HepG2 (cell line): Measurements from ENCODE around the gene SPHK2. TPM values are rescaled to one million over a fixed set of nuclear protein-coding genes. Genes with fewer than 3 reads are reported as not detected.

Source experiments
- ATAC-seq: fragments of 200-7000 bp; cut with Tn5 transposase; 3 replicates; pipeline ENCODE4 v1.9.1; 2020; ENCODE audit warnings: mild to moderate bottlenecking, moderate library complexity
- BruUV-seq: library from RNA; stranded (reverse); fragments of 400-500 nt; replicated peaks from 2 replicates; lab custom pipeline; 2021; lab: Mats Ljungman, UMichigan
- CTCF ChIA-PET: fragments of 300-600 bp; formaldehyde crosslinking; extraction: SDS; loops from one replicate; lab custom pipeline; 2021; ENCODE audit warnings: low total read pairs, inconsistent platforms, low intra/inter-chr PET ratio; lab: Yijun Ruan, JAX
- POLR2A ChIA-PET: fragments of 350-600 bp; sonication (Branson Sonifier 250); formaldehyde crosslinking; loops from one replicate; lab custom pipeline; 2020; ENCODE audit warnings: antibody characterized with exemption, inconsistent platforms; lab: Yijun Ruan, JAX
- DNase-seq: peaks from one replicate; pipeline ENCODE4 v3.0.0-alpha.2; 2015; ENCODE audit warnings: low spot score
- FAIRE-seq: peaks from 3 replicates; lab custom pipeline; 2011; peaks lifted over from hg19 to GRCh38; lab: Jason Lieb, UNC
- H2AFZ ChIP-seq: one replicate; pipeline ENCODE4 v1.6.1; 2011; ENCODE audit warnings: low read length, inconsistent platforms
- H3K27ac ChIP-seq: fragments of 300-600 bp; 3 replicates; pipeline ENCODE4 v1.8.0; 2011; ENCODE audit warnings: mixed run types, mild to moderate bottlenecking, mixed read lengths, low read length, inconsistent platforms; ENCODE audit not compliant: insufficient read depth; ENCODE audit errors: extremely low read length
- H3K27me3 ChIP-seq, 2 experiments: fragments of 200-600 bp in 1 of 2; 2 replicates in 1 of 2; 3 replicates in 1 of 2; pipeline versions ENCODE4 v1.6.0 to v1.8.0; 2011; ENCODE audit warnings: low read length in 2 of 2, mild to moderate bottlenecking in 2 of 2, moderate library complexity in 2 of 2, inconsistent platforms in 1 of 2; ENCODE audit not compliant: insufficient read depth in 2 of 2, control insufficient read depth in 1 of 2
- H3K36me3 ChIP-seq, 2 experiments: fragments of 200-600 bp in 1 of 2; replicated peaks in 1 of 2; 2 replicates in 1 of 2; 3 replicates in 1 of 2; pipeline versions ENCODE4 v1.5.1 to v1.8.0; 2011; ENCODE audit warnings: low read length in 2 of 2, inconsistent platforms in 1 of 2; ENCODE audit not compliant: insufficient read depth in 2 of 2, control insufficient read depth in 1 of 2
- H3K4me1 ChIP-seq: 2 replicates; pipeline ENCODE4 v1.5.1; 2012; ENCODE audit warnings: low read length, inconsistent platforms; ENCODE audit not compliant: insufficient read depth
- H3K4me2 ChIP-seq: 2 replicates; pipeline ENCODE4 v1.6.0; 2011; ENCODE audit warnings: low read depth, low read length, inconsistent platforms
- H3K4me3 ChIP-seq, 3 experiments: fragments of 200-600 bp in 1 of 3; sonication (generic), shearing (Covaris generic) in 1 of 3; replicated peaks in 1 of 3; 2 replicates each; pipeline ENCODE4 v1.5.1; 2011 to 2016; ENCODE audit warnings: low read length in 3 of 3, inconsistent platforms in 2 of 3, low read depth in 2 of 3, mild to moderate bottlenecking in 2 of 3, control low read depth in 1 of 3, mixed read lengths in 1 of 3; ENCODE audit not compliant: insufficient read depth in 1 of 3
- H3K79me2 ChIP-seq: one replicate; pipeline ENCODE4 v1.6.1; 2011; ENCODE audit warnings: low read length, inconsistent platforms; ENCODE audit not compliant: insufficient read depth
- H3K9ac ChIP-seq: 2 replicates; pipeline ENCODE4 v1.6.0; 2011; ENCODE audit warnings: mild to moderate bottlenecking, low read depth, low read length, inconsistent platforms; ENCODE audit not compliant: insufficient read depth
- H3K9me3 ChIP-seq: 2 replicates; pipeline ENCODE4 v1.5.1; 2012; ENCODE audit warnings: mild to moderate bottlenecking, low read length
- H4K20me1 ChIP-seq: 2 replicates; pipeline ENCODE4 v1.6.0; 2011; ENCODE audit warnings: inconsistent platforms, mild to moderate bottlenecking, low read length, moderate library complexity; ENCODE audit not compliant: insufficient read depth
- AGO1 ChIP-seq: fragments of 200-400 bp; formaldehyde crosslinking; IDR thresholded peaks from 2 replicates; pipeline ENCODE4 v1.6.1; 2017; ENCODE audit warnings: mild to moderate bottlenecking, low read depth, low read length, moderate library complexity; ENCODE audit not compliant: poor library complexity, severe bottlenecking
- EHMT2 ChIP-seq: fragments of 200-600 bp; sonication (generic); IDR thresholded peaks from 2 replicates; pipeline ENCODE4 v1.7.0; 2017; ENCODE audit warnings: antibody characterized with exemption, low read depth, low read length, borderline replicate concordance
- KLF11 ChIP-seq: IDR thresholded peaks from 2 replicates; pipeline ENCODE4 v1.6.1; 2016; ENCODE audit warnings: missing compliant biosample characterization
- NCOA2 ChIP-seq: sonication (generic); formaldehyde crosslinking; IDR thresholded peaks from 2 replicates; pipeline ENCODE4 v1.8.0; 2022; ENCODE audit warnings: inconsistent platforms
- NR2F6 ChIP-seq, 2 experiments: IDR thresholded peaks; 2 replicates each; pipeline ENCODE4 v1.6.1; 2016; ENCODE audit warnings: antibody characterized with exemption in 1 of 2, mild to moderate bottlenecking in 1 of 2
- RFXAP ChIP-seq: sonication (generic); formaldehyde crosslinking; IDR thresholded peaks from 2 replicates; pipeline ENCODE4 v1.4.0; 2020; ENCODE audit warnings: missing genetic modification reagents, borderline replicate concordance
- SATB2 ChIP-seq: sonication (generic); formaldehyde crosslinking; IDR thresholded peaks from 2 replicates; pipeline ENCODE4 v1.5.0; 2020; ENCODE audit warnings: missing genetic modification reagents
- SMAD9 ChIP-seq: sonication (generic); formaldehyde crosslinking; IDR thresholded peaks from 2 replicates; pipeline ENCODE4 v1.5.1; 2020; ENCODE audit warnings: mild to moderate bottlenecking, missing genetic modification reagents
- TEAD2 ChIP-seq: sonication (generic); formaldehyde crosslinking; IDR thresholded peaks from 2 replicates; pipeline ENCODE4 v1.9.0; 2021; ENCODE audit warnings: missing genetic modification reagents
- TRAFD1 ChIP-seq: sonication (generic); formaldehyde crosslinking; IDR thresholded peaks from 2 replicates; pipeline ENCODE4 v1.5.1; 2020; ENCODE audit warnings: missing genetic modification reagents, mild to moderate bottlenecking, borderline replicate concordance
- YEATS4 ChIP-seq: sonication (generic); formaldehyde crosslinking; IDR thresholded peaks from 2 replicates; pipeline ENCODE4 v1.4.0; 2020; ENCODE audit warnings: missing genetic modification reagents, borderline replicate concordance
- ZNF572 ChIP-seq: sonication (generic); formaldehyde crosslinking; IDR thresholded peaks from 2 replicates; pipeline ENCODE4 v1.5.1; 2020; ENCODE audit warnings: mild to moderate bottlenecking, missing genetic modification reagents
- WGBS: methylation state at CpG from one replicate; pipeline ENCODE4 v1.1.6; 2017; ENCODE audit warnings: low lambda C conversion rate; 5-methylcytosine and 5-hydroxymethylcytosine counted together
- in situ Hi-C: cut with HindIII; loops from 2 replicates; pipeline ENCODE4 v1.10.0; 2017; ENCODE audit warnings: low pct_unique_long_range_greater_than_20kb; ENCODE audit not compliant: extremely low pct_ligation_motif_present
- intact Hi-C: fragments of 100-400 bp; cut with micrococcal nuclease; formaldehyde crosslinking; loops from one replicate; pipeline ENCODE4 v1.10.0; 2022; ENCODE audit not compliant: unreplicated experiment
- polyA plus RNA-seq, 8 experiments: library from polyadenylated mRNA; depleted of rRNA in 3 of 8; stranded (reverse) in 7 of 8; unstranded in 1 of 8; fragments of >200 nt; fragmentation: Illumina TruSeq in 4 of 8; extraction: Trizol in 4 of 8; gene quantifications; 2 replicates each; pipeline versions ENCODE4 v1.2.1 to v1.2.3, GENCODE V29; 2011 to 2016; ENCODE audit warnings: low read depth in 4 of 8, missing spikeins in 1 of 8, mixed read lengths in 1 of 8; ENCODE audit not compliant: insufficient read depth in 1 of 8
- total RNA-seq, 5 experiments: library from RNA; depleted of rRNA; stranded (reverse); fragments of >200 nt; fragmentation: Illumina TruSeq; extraction: Trizol; gene quantifications; 2 replicates each; pipeline ENCODE4 v1.2.3, GENCODE V29; 2016; ENCODE audit warnings: low read depth in 1 of 5
- TF ChIP-seq, protein P1 (sequence below): sonication (generic); formaldehyde crosslinking; IDR thresholded peaks from 2 replicates; pipeline ENCODE4 v1.8.0; 2022; ENCODE audit warnings: missing genetic modification reagents, mild to moderate bottlenecking, moderate library complexity, borderline replicate concordance
- TF ChIP-seq, protein P2 (sequence below): sonication (generic); formaldehyde crosslinking; IDR thresholded peaks from 2 replicates; pipeline ENCODE4 v1.4.0; 2020; ENCODE audit warnings: missing genetic modification reagents

Gene SPHK2
- total and polyA plus RNA-seq, 2 of the 13 experiments (the other 11 are each of a cell fraction or from before 2014, with no cell fraction given) = 2.9 to 14.4 TPM

- TF ChIP-seq TRAFD1 (CRISPR knock-in tag) (no peak), YEATS4 (CRISPR knock-in tag) (no peak)
- TF ChIP-seq, all 625 proteins: peak for 0
Observed at GRCh38 chr19:48674216-48674809, 55.0 kb downstream of the SPHK2 start (continued).

DNA sequence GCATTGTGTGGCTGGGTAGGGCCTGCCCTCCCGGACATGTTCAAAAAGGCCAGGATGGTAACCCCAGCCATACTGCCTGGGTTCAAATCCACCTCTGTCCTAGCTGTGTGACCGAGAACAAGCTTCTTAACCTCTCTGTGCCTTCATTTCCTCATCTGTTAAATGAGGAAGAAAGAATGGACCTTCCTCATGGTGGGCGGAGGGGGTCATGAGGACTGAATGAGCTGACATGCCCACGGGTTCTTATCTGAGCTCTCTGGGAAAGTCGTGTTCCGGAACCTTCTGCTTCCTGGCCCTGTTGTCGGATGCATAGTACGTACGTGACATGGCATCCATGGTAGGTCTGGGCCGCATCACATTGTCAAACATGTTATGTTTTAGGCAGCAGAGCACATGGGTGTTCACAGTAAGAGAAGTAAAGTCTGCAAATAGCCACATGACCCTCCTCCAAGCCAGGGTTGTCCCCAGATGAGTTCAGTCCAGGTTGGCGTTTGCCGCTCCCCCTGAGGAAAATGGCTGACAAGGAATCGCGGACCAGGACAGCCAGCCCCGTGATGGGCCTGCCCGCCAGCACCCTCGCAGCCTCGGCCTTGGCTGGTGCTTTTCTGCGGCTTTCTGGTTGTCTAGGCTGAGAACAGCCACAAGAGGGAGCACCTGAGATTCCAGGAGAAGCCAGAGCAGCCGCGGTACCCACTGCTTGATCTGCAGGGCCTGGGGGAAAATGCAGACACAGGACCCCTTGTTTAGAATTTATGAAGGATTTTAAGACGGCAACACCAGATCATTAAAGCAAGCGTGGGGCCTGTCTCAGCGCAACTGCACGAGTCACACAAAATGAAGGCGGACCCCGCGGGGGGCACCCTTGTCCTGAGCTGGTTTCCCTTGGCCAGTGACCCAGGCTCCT is 55.9 kb downstream of the SPHK2 start:
- H3K4me2 ChIP-seq = peak overlapping the region; percentile 60
- H3K27ac ChIP-seq = no peak overlapping the region
- FAIRE-seq (peak; percentile 63), ATAC-seq (peak; percentile 75), DNase-seq (peak; percentile 77)
- H4K20me1 ChIP-seq = no peaks in the 10 kb centered on the region
- no peak overlapping the region; a peak in 1 of 6 replicates for H3K4me3 ChIP-seq
- ChIA-PET POLR2A (interaction anchor here (0.5 to 1.0 kb wide), 4 partner anchors 37 to 94 kb away, joined by 3 to 5 read pairs (median 4); no protein-coding TSS in a partner anchor), CTCF (interaction anchor here (0.9 to 2.0 kb wide), 3 partner anchors 29 to 113 kb away, joined by 4 to 18 read pairs (median 7); partner anchors contain the start of gene CA11)
- intact Hi-C loops (loop anchor here (1.0 to 5.0 kb wide), 3 partner anchors 37 to 109 kb away; no protein-coding TSS in a partner anchor), in situ Hi-C loops (loop anchor here (10.0 kb wide), 2 partner anchors 110 to 160 kb away; partner anchors contain the start of gene HSD17B14)
- no peaks in the 10 kb centered on the region for H3K79me2 ChIP-seq
- no peak overlapping the region for H3K9ac ChIP-seq
- BruUV-seq = no TSS peak
- H3K36me3 ChIP-seq = no peaks in the 10 kb centered on the region
- peaks cover 4 to 22% of the 10 kb centered on the region in 2 experiments; a peak in 4 of 5 replicates for H3K27me3 ChIP-seq
- H2AFZ ChIP-seq = no peak overlapping the region
- H3K4me1 ChIP-seq = peaks cover 25% of the 10 kb centered on the region
- H3K9me3 ChIP-seq = no peaks in the 10 kb centered on the region
- 28% methylated on average over 15 of the region's 28 CpGs for WGBS
- TF ChIP-seq, protein P1, sequence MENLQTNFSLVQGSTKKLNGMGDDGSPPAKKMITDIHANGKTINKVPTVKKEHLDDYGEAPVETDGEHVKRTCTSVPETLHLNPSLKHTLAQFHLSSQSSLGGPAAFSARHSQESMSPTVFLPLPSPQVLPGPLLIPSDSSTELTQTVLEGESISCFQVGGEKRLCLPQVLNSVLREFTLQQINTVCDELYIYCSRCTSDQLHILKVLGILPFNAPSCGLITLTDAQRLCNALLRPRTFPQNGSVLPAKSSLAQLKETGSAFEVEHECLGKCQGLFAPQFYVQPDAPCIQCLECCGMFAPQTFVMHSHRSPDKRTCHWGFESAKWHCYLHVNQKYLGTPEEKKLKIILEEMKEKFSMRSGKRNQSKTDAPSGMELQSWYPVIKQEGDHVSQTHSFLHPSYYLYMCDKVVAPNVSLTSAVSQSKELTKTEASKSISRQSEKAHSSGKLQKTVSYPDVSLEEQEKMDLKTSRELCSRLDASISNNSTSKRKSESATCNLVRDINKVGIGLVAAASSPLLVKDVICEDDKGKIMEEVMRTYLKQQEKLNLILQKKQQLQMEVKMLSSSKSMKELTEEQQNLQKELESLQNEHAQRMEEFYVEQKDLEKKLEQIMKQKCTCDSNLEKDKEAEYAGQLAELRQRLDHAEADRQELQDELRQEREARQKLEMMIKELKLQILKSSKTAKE (CRISPR knock-in tag) = no peak
- TF ChIP-seq RFXAP (CRISPR knock-in tag) = no peak
- no peak for TF ChIP-seq AGO1
- TF ChIP-seq SATB2 (CRISPR knock-in tag) = no peak
- no peak for TF ChIP-seq EHMT2
- no peak for TF ChIP-seq SMAD9 (CRISPR knock-in tag)
- TF ChIP-seq ZNF572 (CRISPR knock-in tag) = 0 out of 2 replicates have a peak, but pooled peaks have one; percentile 44
- TF ChIP-seq KLF11 = no peak
- no peak for TF ChIP-seq NR2F6 (IDR thresholded peaks at IDR 0.05)
- TF ChIP-seq NR2F6 (CRISPR knock-in tag; IDR thresholded peaks at IDR 0.05) = no peak; the same call in 1 of the 2 replicates
- TF ChIP-seq NCOA2 (CRISPR knock-in tag) = no peak
- TF ChIP-seq, protein P2, sequence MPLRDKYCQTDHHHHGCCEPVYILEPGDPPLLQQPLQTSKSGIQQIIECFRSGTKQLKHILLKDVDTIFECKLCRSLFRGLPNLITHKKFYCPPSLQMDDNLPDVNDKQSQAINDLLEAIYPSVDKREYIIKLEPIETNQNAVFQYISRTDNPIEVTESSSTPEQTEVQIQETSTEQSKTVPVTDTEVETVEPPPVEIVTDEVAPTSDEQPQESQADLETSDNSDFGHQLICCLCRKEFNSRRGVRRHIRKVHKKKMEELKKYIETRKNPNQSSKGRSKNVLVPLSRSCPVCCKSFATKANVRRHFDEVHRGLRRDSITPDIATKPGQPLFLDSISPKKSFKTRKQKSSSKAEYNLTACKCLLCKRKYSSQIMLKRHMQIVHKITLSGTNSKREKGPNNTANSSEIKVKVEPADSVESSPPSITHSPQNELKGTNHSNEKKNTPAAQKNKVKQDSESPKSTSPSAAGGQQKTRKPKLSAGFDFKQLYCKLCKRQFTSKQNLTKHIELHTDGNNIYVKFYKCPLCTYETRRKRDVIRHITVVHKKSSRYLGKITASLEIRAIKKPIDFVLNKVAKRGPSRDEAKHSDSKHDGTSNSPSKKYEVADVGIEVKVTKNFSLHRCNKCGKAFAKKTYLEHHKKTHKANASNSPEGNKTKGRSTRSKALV (CRISPR knock-in tag) = no peak
- no peak for TF ChIP-seq TEAD2
